ENCODE measurements around the gene ACOD1. TPM values are rescaled to one million over a fixed set of nuclear protein-coding genes. Genes with fewer than 3 reads are reported as not detected.

Gene ACOD1
- total and polyA plus RNA-seq, 4 donors = 0.08 TPM; not detected in 3

DNA sequence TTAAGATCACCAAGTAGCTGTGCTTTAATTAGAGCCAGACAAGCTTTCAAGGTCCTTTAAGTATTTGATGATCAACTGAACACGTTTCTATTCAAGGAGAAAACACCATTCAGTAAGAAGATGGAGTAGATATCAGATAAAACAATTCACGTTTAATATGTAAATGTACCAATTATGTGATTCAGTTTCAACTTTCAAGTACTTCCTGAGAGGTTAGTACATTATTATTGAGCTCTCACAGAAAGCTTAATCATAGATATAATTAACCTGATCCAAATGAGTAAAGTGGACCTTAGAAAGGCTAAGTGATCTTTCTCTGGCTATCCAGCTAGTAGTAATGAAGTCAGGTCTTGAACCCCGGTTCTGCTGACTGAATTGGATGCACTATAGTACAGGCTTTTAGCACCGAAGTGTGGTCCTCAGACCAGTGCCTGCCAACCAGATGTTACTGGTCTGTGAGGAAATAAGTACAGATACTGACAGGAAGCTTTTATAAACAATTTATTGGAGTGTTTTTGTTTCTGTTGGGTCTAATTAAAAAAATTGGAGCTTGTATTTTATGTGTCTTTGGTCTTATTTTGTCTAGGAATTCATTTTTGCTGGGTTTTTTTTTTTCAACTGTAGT, 53.8 kb downstream of the ACOD1 start (continued):
- TF ChIP-seq, protein P1, sequence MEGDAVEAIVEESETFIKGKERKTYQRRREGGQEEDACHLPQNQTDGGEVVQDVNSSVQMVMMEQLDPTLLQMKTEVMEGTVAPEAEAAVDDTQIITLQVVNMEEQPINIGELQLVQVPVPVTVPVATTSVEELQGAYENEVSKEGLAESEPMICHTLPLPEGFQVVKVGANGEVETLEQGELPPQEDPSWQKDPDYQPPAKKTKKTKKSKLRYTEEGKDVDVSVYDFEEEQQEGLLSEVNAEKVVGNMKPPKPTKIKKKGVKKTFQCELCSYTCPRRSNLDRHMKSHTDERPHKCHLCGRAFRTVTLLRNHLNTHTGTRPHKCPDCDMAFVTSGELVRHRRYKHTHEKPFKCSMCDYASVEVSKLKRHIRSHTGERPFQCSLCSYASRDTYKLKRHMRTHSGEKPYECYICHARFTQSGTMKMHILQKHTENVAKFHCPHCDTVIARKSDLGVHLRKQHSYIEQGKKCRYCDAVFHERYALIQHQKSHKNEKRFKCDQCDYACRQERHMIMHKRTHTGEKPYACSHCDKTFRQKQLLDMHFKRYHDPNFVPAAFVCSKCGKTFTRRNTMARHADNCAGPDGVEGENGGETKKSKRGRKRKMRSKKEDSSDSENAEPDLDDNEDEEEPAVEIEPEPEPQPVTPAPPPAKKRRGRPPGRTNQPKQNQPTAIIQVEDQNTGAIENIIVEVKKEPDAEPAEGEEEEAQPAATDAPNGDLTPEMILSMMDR (IDR thresholded peaks at IDR 0.05; ENCODE audit: low read depth, low read length, missing input control) = no peak
- TF ChIP-seq NR2F2 (IDR thresholded peaks at IDR 0.05) = no peak
- TF ChIP-seq, protein P2, sequence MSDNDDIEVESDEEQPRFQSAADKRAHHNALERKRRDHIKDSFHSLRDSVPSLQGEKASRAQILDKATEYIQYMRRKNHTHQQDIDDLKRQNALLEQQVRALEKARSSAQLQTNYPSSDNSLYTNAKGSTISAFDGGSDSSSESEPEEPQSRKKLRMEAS (IDR thresholded peaks at IDR 0.05) = no peak

DNA sequence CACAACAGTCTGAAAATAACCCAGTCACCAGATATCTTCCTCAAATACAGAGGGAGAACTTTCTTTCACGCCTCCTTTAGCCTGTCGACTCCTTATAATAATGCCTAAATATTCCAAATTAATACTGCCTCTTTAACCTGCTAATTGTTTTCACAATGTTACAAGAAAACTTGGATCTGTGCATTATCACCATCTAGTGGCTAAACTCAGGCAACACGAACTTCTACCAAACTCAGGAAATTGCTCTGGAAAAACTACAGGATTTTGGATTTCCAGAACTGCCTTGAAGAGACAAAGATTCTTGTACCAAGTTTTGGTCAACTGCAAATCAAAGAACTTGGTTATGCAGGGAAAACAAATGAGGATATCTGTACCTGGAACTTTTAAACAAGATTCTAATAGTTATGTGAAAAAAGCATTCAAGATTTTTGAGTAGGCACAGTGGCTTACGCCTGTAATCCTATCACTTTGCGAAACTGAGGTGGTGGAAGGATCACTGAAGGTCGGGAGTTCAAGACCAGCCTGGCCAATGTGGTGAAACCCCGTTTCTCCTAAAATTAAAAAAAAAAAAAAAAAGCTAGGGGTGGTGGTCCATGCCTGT, 54.4 kb downstream of the ACOD1 start:
- DNase-seq (ENCODE audit: low spot score) = no peak
- H3K36me3 ChIP-seq (ENCODE audit: control insufficient read depth in 4 of 4, insufficient read depth in 3 of 4, low read depth in 1 of 4, low read length in 3 of 4) = peaks cover 0 to 12% (median 7%) of the 10 kb centered on the region in 4 donors
- TF ChIP-seq JUND (IDR thresholded peaks at IDR 0.05) = no peak
- TF ChIP-seq FOXA1 (IDR thresholded peaks at IDR 0.05) = no peak
- no peak for TF ChIP-seq HNF4A (conservative IDR thresholded peaks at IDR 0.05)
- TF ChIP-seq, protein P3, sequence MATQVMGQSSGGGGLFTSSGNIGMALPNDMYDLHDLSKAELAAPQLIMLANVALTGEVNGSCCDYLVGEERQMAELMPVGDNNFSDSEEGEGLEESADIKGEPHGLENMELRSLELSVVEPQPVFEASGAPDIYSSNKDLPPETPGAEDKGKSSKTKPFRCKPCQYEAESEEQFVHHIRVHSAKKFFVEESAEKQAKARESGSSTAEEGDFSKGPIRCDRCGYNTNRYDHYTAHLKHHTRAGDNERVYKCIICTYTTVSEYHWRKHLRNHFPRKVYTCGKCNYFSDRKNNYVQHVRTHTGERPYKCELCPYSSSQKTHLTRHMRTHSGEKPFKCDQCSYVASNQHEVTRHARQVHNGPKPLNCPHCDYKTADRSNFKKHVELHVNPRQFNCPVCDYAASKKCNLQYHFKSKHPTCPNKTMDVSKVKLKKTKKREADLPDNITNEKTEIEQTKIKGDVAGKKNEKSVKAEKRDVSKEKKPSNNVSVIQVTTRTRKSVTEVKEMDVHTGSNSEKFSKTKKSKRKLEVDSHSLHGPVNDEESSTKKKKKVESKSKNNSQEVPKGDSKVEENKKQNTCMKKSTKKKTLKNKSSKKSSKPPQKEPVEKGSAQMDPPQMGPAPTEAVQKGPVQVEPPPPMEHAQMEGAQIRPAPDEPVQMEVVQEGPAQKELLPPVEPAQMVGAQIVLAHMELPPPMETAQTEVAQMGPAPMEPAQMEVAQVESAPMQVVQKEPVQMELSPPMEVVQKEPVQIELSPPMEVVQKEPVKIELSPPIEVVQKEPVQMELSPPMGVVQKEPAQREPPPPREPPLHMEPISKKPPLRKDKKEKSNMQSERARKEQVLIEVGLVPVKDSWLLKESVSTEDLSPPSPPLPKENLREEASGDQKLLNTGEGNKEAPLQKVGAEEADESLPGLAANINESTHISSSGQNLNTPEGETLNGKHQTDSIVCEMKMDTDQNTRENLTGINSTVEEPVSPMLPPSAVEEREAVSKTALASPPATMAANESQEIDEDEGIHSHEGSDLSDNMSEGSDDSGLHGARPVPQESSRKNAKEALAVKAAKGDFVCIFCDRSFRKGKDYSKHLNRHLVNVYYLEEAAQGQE (IDR thresholded peaks at IDR 0.05) = no peak
- no peak for TF ChIP-seq NR2F2 (IDR thresholded peaks at IDR 0.05)
- peak; percentile 75 to 81 for TF ChIP-seq RAD21 (IDR thresholded peaks at IDR 0.05)
- TF ChIP-seq HNF4G (IDR thresholded peaks at IDR 0.05) = no peak
- TF ChIP-seq FOXA2 (IDR thresholded peaks at IDR 0.05) = no peak
- TF ChIP-seq YY1 (IDR thresholded peaks at IDR 0.05) = no peak
- TF ChIP-seq GABPA (IDR thresholded peaks at IDR 0.05 in 1 of 2, conservative IDR thresholded peaks at IDR 0.05 in 1 of 2) = no peak
- TF ChIP-seq, protein P4, sequence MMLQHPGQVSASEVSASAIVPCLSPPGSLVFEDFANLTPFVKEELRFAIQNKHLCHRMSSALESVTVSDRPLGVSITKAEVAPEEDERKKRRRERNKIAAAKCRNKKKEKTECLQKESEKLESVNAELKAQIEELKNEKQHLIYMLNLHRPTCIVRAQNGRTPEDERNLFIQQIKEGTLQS (IDR thresholded peaks at IDR 0.05) = no peak
- no peak for TF ChIP-seq TAF1 (conservative IDR thresholded peaks at IDR 0.05)
- TF ChIP-seq, protein P5, sequence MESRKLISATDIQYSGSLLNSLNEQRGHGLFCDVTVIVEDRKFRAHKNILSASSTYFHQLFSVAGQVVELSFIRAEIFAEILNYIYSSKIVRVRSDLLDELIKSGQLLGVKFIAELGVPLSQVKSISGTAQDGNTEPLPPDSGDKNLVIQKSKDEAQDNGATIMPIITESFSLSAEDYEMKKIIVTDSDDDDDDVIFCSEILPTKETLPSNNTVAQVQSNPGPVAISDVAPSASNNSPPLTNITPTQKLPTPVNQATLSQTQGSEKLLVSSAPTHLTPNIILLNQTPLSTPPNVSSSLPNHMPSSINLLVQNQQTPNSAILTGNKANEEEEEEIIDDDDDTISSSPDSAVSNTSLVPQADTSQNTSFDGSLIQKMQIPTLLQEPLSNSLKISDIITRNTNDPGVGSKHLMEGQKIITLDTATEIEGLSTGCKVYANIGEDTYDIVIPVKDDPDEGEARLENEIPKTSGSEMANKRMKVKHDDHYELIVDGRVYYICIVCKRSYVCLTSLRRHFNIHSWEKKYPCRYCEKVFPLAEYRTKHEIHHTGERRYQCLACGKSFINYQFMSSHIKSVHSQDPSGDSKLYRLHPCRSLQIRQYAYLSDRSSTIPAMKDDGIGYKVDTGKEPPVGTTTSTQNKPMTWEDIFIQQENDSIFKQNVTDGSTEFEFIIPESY (IDR thresholded peaks at IDR 0.05) = no peak
- no peak for TF ChIP-seq SP1 (IDR thresholded peaks at IDR 0.05)
- TF ChIP-seq, protein P1 (IDR thresholded peaks at IDR 0.05; ENCODE audit: low read depth, low read length, missing input control) = peak; percentile 56
- no peaks in the 10 kb centered on the region for H3K9me3 ChIP-seq (ENCODE audit: control insufficient read depth in 4 of 4, low read length in 3 of 4)
- no peak overlapping the region for H3K27ac ChIP-seq (ENCODE audit: low read depth in 1 of 2, low read length in 2 of 2)
- H3K27me3 ChIP-seq (ENCODE audit: control insufficient read depth in 4 of 4, insufficient read depth in 4 of 4, low read length in 3 of 4) = no peaks in the 10 kb centered on the region
- H3K4me1 ChIP-seq (ENCODE audit: control insufficient read depth in 4 of 4, insufficient read depth in 4 of 4, low read length in 3 of 4) = peaks cover 3 to 24% (median 17%) of the 10 kb centered on the region in 4 donors
- no peak overlapping the region for H3K9ac ChIP-seq (ENCODE audit: low read depth in 1 of 2, low read length in 2 of 2)
- H3K4me3 ChIP-seq (ENCODE audit: low read depth in 1 of 3, low read length in 3 of 3) = no peak overlapping the region
- 63% methylated on average over 7 of the region's 7 CpGs for WGBS

All from liver (tissue), 9 donors.